Measurements from ENCODE around the gene TRIM22.

Gene TRIM22

DNA sequence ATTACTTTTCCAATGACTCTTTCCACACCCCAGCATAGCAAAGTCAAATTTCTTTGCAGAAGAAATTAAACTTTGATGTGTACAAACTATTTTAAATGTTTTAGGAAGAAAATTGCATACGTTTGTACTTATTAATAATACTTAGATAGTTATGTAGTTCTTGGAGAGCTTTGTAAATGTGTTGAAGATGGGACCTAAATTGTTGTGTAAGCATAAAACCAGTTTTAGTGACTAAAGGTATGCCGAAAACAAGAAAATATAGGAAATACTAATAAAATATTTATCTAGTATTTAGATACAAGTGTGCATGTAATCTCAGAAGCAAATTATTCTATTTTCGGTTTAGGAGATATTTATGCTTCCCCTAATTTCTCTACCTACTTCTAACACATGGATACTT is 60.2 kb downstream of the TRIM22 start:
- TF ChIP-seq, protein P1, sequence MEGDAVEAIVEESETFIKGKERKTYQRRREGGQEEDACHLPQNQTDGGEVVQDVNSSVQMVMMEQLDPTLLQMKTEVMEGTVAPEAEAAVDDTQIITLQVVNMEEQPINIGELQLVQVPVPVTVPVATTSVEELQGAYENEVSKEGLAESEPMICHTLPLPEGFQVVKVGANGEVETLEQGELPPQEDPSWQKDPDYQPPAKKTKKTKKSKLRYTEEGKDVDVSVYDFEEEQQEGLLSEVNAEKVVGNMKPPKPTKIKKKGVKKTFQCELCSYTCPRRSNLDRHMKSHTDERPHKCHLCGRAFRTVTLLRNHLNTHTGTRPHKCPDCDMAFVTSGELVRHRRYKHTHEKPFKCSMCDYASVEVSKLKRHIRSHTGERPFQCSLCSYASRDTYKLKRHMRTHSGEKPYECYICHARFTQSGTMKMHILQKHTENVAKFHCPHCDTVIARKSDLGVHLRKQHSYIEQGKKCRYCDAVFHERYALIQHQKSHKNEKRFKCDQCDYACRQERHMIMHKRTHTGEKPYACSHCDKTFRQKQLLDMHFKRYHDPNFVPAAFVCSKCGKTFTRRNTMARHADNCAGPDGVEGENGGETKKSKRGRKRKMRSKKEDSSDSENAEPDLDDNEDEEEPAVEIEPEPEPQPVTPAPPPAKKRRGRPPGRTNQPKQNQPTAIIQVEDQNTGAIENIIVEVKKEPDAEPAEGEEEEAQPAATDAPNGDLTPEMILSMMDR (IDR thresholded peaks at IDR 0.05; ENCODE audit: low read depth, low read length, missing control alignments) = no peak
- H3K4me3 ChIP-seq (replicated peaks; ENCODE audit: low read depth, low read length) = no peak overlapping the region
- no peak for DNase-seq (ENCODE audit: extremely low read depth, low read depth)

DNA sequence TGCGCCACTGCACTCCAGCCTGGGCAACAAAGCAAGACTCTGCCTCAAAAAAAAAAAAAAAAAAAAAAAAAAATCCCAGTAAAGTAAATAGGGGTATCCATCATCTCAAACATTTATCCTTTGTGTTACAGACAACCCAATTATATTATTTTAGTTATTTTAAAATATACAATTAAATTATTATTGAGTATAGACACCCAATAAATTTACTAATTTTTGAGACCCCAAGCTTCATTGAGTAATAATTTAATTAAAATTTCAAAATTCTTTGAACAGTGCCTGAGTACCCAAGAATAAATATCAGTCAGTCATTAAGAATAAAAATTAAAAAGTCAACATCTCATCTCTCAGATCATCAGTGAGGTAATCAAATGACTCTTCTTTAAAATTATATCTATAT is 64.4 kb downstream of the TRIM22 start, which contains the start of gene OR52N4:
Gene OR52N4 (plus strand): TSS at position 301 of the 400 bp plus-strand sequence. CDS start 498 bp downstream, outside the sequence.
- TF ChIP-seq, protein P1 (IDR thresholded peaks at IDR 0.05; ENCODE audit: low read depth, low read length, missing control alignments) = no peak
- no peak within 1 kb of the TSS for H3K4me3 ChIP-seq (replicated peaks; ENCODE audit: low read depth, low read length)
- no peak for DNase-seq (ENCODE audit: extremely low read depth, low read depth)
